GM23248 (cell line): Measurements from ENCODE around the gene EPB41L5. TPM values are rescaled to one million over a fixed set of nuclear protein-coding genes. Genes with fewer than 3 reads are reported as not detected.

Experiments used
- DNase-seq: peaks from one replicate; pipeline ENCODE4 v3.0.0-alpha.2; 2015
- H2AFZ ChIP-seq: fragments of 200-600 bp; sonication (generic); 2 replicates; pipeline ENCODE4 v1.6.1; 2016; ENCODE audit warnings: antibody characterized with exemption
- H3F3A ChIP-seq: fragments of 200-600 bp; sonication (generic); 2 replicates; pipeline ENCODE4 v1.6.1; 2016; ENCODE audit warnings: mild to moderate bottlenecking, antibody characterized with exemption, mixed run types; ENCODE audit not compliant: insufficient read depth
- H3K27ac ChIP-seq: fragments of 200-600 bp; sonication (generic); 2 replicates; pipeline ENCODE4 v1.5.1; 2016; ENCODE audit warnings: mild to moderate bottlenecking
- H3K27me3 ChIP-seq: fragments of 200-600 bp; sonication (generic); replicated peaks from 2 replicates; pipeline ENCODE4 v1.6.1; 2016; ENCODE audit warnings: mild to moderate bottlenecking; ENCODE audit not compliant: insufficient read depth
- H3K36me3 ChIP-seq: fragments of 200-600 bp; sonication (generic); 2 replicates; pipeline ENCODE4 v1.6.1; 2016; ENCODE audit warnings: low read depth, mild to moderate bottlenecking
- H3K4me1 ChIP-seq: fragments of 200-600 bp; sonication (generic); 2 replicates; pipeline ENCODE4 v1.6.1; 2016; ENCODE audit warnings: mild to moderate bottlenecking; ENCODE audit not compliant: insufficient read depth
- H3K4me2 ChIP-seq: fragments of 200-600 bp; sonication (generic); one replicate; pipeline ENCODE4 v1.6.1; 2016; ENCODE audit warnings: mild to moderate bottlenecking; ENCODE audit not compliant: unreplicated experiment
- H3K4me3 ChIP-seq: fragments of 200-600 bp; sonication (generic); 2 replicates; pipeline ENCODE4 v1.5.1; 2016; ENCODE audit warnings: mild to moderate bottlenecking
- H3K79me2 ChIP-seq: fragments of 200-600 bp; sonication (generic); 2 replicates; pipeline ENCODE4 v1.6.1; 2016; ENCODE audit warnings: mild to moderate bottlenecking; ENCODE audit not compliant: insufficient read depth
- H3K9ac ChIP-seq: fragments of 200-600 bp; sonication (generic); 2 replicates; pipeline ENCODE4 v1.6.1; 2016; ENCODE audit warnings: mild to moderate bottlenecking
- H3K9me2 ChIP-seq: fragments of 200-600 bp; sonication (generic); 2 replicates; pipeline ENCODE4 v1.6.1; 2016; ENCODE audit warnings: mixed run types, mild to moderate bottlenecking, moderate library complexity; ENCODE audit not compliant: insufficient read depth
- H3K9me3 ChIP-seq: fragments of 200-600 bp; sonication (generic); one replicate; pipeline ENCODE4 v1.6.1; 2017; ENCODE audit warnings: low read depth
- H4K20me1 ChIP-seq: fragments of 200-600 bp; sonication (generic); 2 replicates; pipeline ENCODE4 v1.6.0; 2016; ENCODE audit not compliant: insufficient read depth
- EZH2 ChIP-seq: fragments of 200-600 bp; sonication (generic); IDR thresholded peaks from 2 replicates; pipeline ENCODE4 v1.6.1; 2018; ENCODE audit warnings: antibody characterized with exemption, mild to moderate bottlenecking; ENCODE audit not compliant: insufficient read depth, poor library complexity, severe bottlenecking
- EZH2phosphoT487 ChIP-seq: fragments of 200-600 bp; sonication (generic); IDR thresholded peaks from 2 replicates; pipeline ENCODE4 v1.6.1; 2018; ENCODE audit warnings: antibody characterized with exemption, moderate library complexity, mild to moderate bottlenecking, low read depth; ENCODE audit not compliant: insufficient read depth
- WGBS, 2 experiments: methylation state at CpG; one replicate each; pipeline ENCODE4 v1.1.6; 2015 to 2017; ENCODE audit warnings: low lambda C conversion rate in 2 of 2, low coverage in 1 of 2; ENCODE audit errors: missing lambda C conversion rate in 2 of 2; 5-methylcytosine and 5-hydroxymethylcytosine counted together
- in situ Hi-C: fragments of 300-500 bp; cut with MboI; formaldehyde crosslinking; loops from 2 replicates; pipeline ENCODE4 v1.15.0; 2020
- polyA plus RNA-seq: library from polyadenylated mRNA; unstranded; fragments of >200 nt; fragmentation: Nextera tagmentation; extraction: Ambion mirVana; gene quantifications from 2 replicates; pipeline ENCODE4 v1.2.1, GENCODE V29; 2016
- total RNA-seq: library from RNA; depleted of rRNA; stranded (reverse); fragments of >200 nt; shearing (Covaris generic); gene quantifications from 2 replicates; pipeline ENCODE4 v1.2.3, GENCODE V29; 2014

Gene EPB41L5
- total and polyA plus RNA-seq, 2 experiments from 2014 or later = 3.0 to 4.0 TPM

- Histone ChIP-seq H2AFZ (no peak overlapping the region), H3K4me2 (no peak overlapping the region), H3K4me1 (no peaks in the 10 kb centered on the region), H3K27me3 (no peaks in the 10 kb centered on the region), H3K36me3 (no peaks in the 10 kb centered on the region), H3F3A (no peaks in the 10 kb centered on the region), H3K9me2 (no peaks in the 10 kb centered on the region), H3K79me2 (no peaks in the 10 kb centered on the region), H4K20me1 (no peaks in the 10 kb centered on the region), H3K4me3 (no peak overlapping the region), H3K9me3 (no peaks in the 10 kb centered on the region), H3K9ac (no peak overlapping the region), H3K27ac (no peak overlapping the region)
- TF ChIP-seq EZH2 (no peak), EZH2phosphoT487 (no peak)
- DNase-seq = no peak
- WGBS, 2 experiments = 85 to 89% methylated on average over 10 of the region's 10 CpGs
- in situ Hi-C loops = no loop called here
Observed at GRCh38 chr2:120208381-120209353, 195.8 kb downstream of the EPB41L5 start.

- H3K4me2 ChIP-seq = no peak overlapping the region
- no peak overlapping the region for H3K9ac ChIP-seq
- no peaks in the 10 kb centered on the region for H3K36me3 ChIP-seq
- 84 to 90% methylated on average over 12 of the region's 12 CpGs for WGBS, 2 experiments
- no peaks in the 10 kb centered on the region for H3K9me2 ChIP-seq
- H3K9me3 ChIP-seq = no peaks in the 10 kb centered on the region
- H3K4me3 ChIP-seq = no peak overlapping the region
- H3K79me2 ChIP-seq = no peaks in the 10 kb centered on the region
- DNase-seq = no peak
- TF ChIP-seq EZH2phosphoT487 = no peak
- TF ChIP-seq EZH2 = no peak
- H3F3A ChIP-seq = no peaks in the 10 kb centered on the region
- in situ Hi-C loops = no loop called here
- no peaks in the 10 kb centered on the region for H3K27me3 ChIP-seq
- no peak overlapping the region for H2AFZ ChIP-seq
- no peaks in the 10 kb centered on the region for H3K4me1 ChIP-seq
- H4K20me1 ChIP-seq = no peaks in the 10 kb centered on the region
- no peak overlapping the region for H3K27ac ChIP-seq
Observed at GRCh38 chr2:120209427-120210269, 196.8 kb downstream of the EPB41L5 start.

- Histone ChIP-seq H3K27ac (no peak overlapping the region), H3K4me2 (no peak overlapping the region), H3K9me2 (no peaks in the 10 kb centered on the region), H4K20me1 (no peaks in the 10 kb centered on the region), H3K9ac (no peak overlapping the region), H2AFZ (no peak overlapping the region), H3K27me3 (no peaks in the 10 kb centered on the region), H3K36me3 (no peaks in the 10 kb centered on the region), H3K79me2 (no peaks in the 10 kb centered on the region), H3K4me3 (no peak overlapping the region), H3F3A (no peaks in the 10 kb centered on the region), H3K4me1 (no peaks in the 10 kb centered on the region), H3K9me3 (no peaks in the 10 kb centered on the region)
- in situ Hi-C loops = no loop called here
- no peak for TF ChIP-seq EZH2phosphoT487
- TF ChIP-seq EZH2 = no peak
- DNase-seq = no peak
- WGBS, 2 experiments = 80 to 84% methylated on average over 7 to 10 of the region's 10 CpGs
Observed at GRCh38 chr2:120210270-120210693, 197.4 kb downstream of the EPB41L5 start.

- Histone ChIP-seq H3K79me2 (peaks cover 37% of the 10 kb centered on the region), H3K4me1 (peaks cover 22% of the 10 kb centered on the region), H2AFZ (no peak overlapping the region), H3K27me3 (no peaks in the 10 kb centered on the region), H3K36me3 (peaks cover 7% of the 10 kb centered on the region; the same call in 1 of the 2 replicates), H3K9me2 (no peaks in the 10 kb centered on the region; the same call in 1 of the 2 replicates), H3K9ac (no peak overlapping the region), H3K9me3 (no peaks in the 10 kb centered on the region), H4K20me1 (no peaks in the 10 kb centered on the region), H3K27ac (no peak overlapping the region), H3K4me3 (no peak overlapping the region), H3K4me2 (no peak overlapping the region), H3F3A (no peaks in the 10 kb centered on the region)
- no peak for TF ChIP-seq EZH2phosphoT487
- TF ChIP-seq EZH2 = no peak
- DNase-seq = no peak
- WGBS, 2 experiments = 88 to 93% methylated on average over 5 of the region's 5 CpGs
- in situ Hi-C loops = no loop called here
Observed at GRCh38 chr2:120218181-120218580, 205.3 kb downstream of the EPB41L5 start.
